DOHH2 (cell line): ENCODE measurements around the gene JADE1.

Experiments used
- H3F3A ChIP-seq: fragments of 200-600 bp; sonication (generic), shearing (Covaris generic); 2 replicates; pipeline ENCODE4 v1.6.0; 2016; ENCODE audit warnings: antibody characterized with exemption, mild to moderate bottlenecking; ENCODE audit not compliant: control insufficient read depth, insufficient read depth
- H3K27ac ChIP-seq: fragments of 200-600 bp; sonication (generic); 2 replicates; pipeline ENCODE4 v1.5.1; 2014; ENCODE audit warnings: low read depth, mild to moderate bottlenecking, low read length, moderate library complexity
- H3K27me3 ChIP-seq: fragments of 200-600 bp; sonication (generic); 2 replicates; pipeline ENCODE4 v1.6.1; 2014; ENCODE audit warnings: mild to moderate bottlenecking, low read length, mixed read lengths; ENCODE audit not compliant: control insufficient read depth
- H3K36me3 ChIP-seq: fragments of 200-600 bp; sonication (generic); 2 replicates; pipeline ENCODE4 v1.6.1; 2014; ENCODE audit warnings: mild to moderate bottlenecking, low read length, moderate library complexity, mixed read lengths; ENCODE audit not compliant: control insufficient read depth
- H3K4me1 ChIP-seq: fragments of 200-600 bp; sonication (generic); 2 replicates; pipeline ENCODE4 v1.6.1; 2014; ENCODE audit warnings: mild to moderate bottlenecking, low read length, mixed read lengths; ENCODE audit not compliant: control insufficient read depth
- H3K4me2 ChIP-seq: fragments of 200-600 bp; sonication (generic); 2 replicates; pipeline ENCODE4 v1.6.0; 2014; ENCODE audit warnings: mild to moderate bottlenecking, low read length, moderate library complexity
- H3K4me3 ChIP-seq: fragments of 200-600 bp; sonication (generic); 2 replicates; pipeline ENCODE4 v1.5.1; 2014; ENCODE audit warnings: mild to moderate bottlenecking, low read length, mixed read lengths
- H3K79me2 ChIP-seq: fragments of 200-600 bp; sonication (generic); 2 replicates; pipeline ENCODE4 v1.6.1; 2014; ENCODE audit warnings: mild to moderate bottlenecking, low read length, mixed read lengths; ENCODE audit not compliant: control insufficient read depth
- H3K9me2 ChIP-seq: fragments of 200-600 bp; sonication (generic); replicated peaks from 2 replicates; pipeline ENCODE4 v1.6.1; 2014; ENCODE audit warnings: mild to moderate bottlenecking, low read length, mixed read lengths; ENCODE audit not compliant: control insufficient read depth
- H3K9me3 ChIP-seq: fragments of 200-600 bp; sonication (generic); 2 replicates; pipeline ENCODE4 v1.6.1; 2014; ENCODE audit warnings: antibody characterized with exemption, low read length, mixed read lengths; ENCODE audit not compliant: control insufficient read depth, insufficient read depth
- H4K20me1 ChIP-seq: fragments of 200-600 bp; sonication (generic); 2 replicates; pipeline ENCODE4 v1.6.0; 2014; ENCODE audit warnings: low read depth, mild to moderate bottlenecking, antibody characterized with exemption, low read length, moderate library complexity; ENCODE audit not compliant: control insufficient read depth, insufficient read depth
- CTCF ChIP-seq: fragments of 200-600 bp; sonication (generic); IDR thresholded peaks from one replicate; pipeline ENCODE4 v1.5.1; 2014; ENCODE audit warnings: antibody characterized with exemption, mild to moderate bottlenecking, low read depth, low read length; ENCODE audit not compliant: poor library complexity, severe bottlenecking
- EZH2phosphoT487 ChIP-seq: fragments of 200-600 bp; sonication (generic); IDR thresholded peaks from 2 replicates; pipeline ENCODE4 v1.6.1; 2017; ENCODE audit warnings: borderline replicate concordance, mild to moderate bottlenecking, antibody characterized with exemption, low read length, moderate library complexity, mixed read lengths

The JADE1 gene

GRCh38 chr4:128802680-128803628 lies 6.5 kb upstream of the JADE1 start:
- no peaks in the 10 kb centered on the region for H3K36me3 ChIP-seq
- no peaks in the 10 kb centered on the region for H3F3A ChIP-seq
- H3K9me2 ChIP-seq, result no peaks in the 10 kb centered on the region
- no peaks in the 10 kb centered on the region for H3K4me1 ChIP-seq
- peaks cover 4% of the 10 kb centered on the region; the same call in 1 of the 2 replicates for H3K27me3 ChIP-seq
- no peak overlapping the region for H3K4me3 ChIP-seq
- no peaks in the 10 kb centered on the region for H4K20me1 ChIP-seq
- TF ChIP-seq EZH2phosphoT487 (no peak), CTCF (no peak)
- H3K4me2 ChIP-seq, result no peak overlapping the region
- no peak overlapping the region for H3K27ac ChIP-seq
- no peaks in the 10 kb centered on the region for H3K9me3 ChIP-seq
- H3K79me2 ChIP-seq, result no peaks in the 10 kb centered on the region

- Histone ChIP-seq H3K36me3 (no peaks in the 10 kb centered on the region), H3K27ac (no peak overlapping the region), H3K9me3 (no peaks in the 10 kb centered on the region), H3K4me3 (no peak overlapping the region), H3F3A (no peaks in the 10 kb centered on the region), H3K9me2 (no peaks in the 10 kb centered on the region), H3K27me3 (peaks cover 4% of the 10 kb centered on the region; the same call in 1 of the 2 replicates), H3K79me2 (no peaks in the 10 kb centered on the region), H4K20me1 (no peaks in the 10 kb centered on the region), H3K4me1 (peaks cover under 1% of the 10 kb centered on the region), H3K4me2 (no peak overlapping the region)
- TF ChIP-seq EZH2phosphoT487 (no peak), CTCF (no peak)
Measured at GRCh38 chr4:128803783-128804182, 5.7 kb upstream of the JADE1 start.

- peak overlapping the region; percentile 96 for H3K27ac ChIP-seq
- H3K9me3 ChIP-seq, result no peaks in the 10 kb centered on the region
- H3K79me2 ChIP-seq, result peaks cover 44% of the 10 kb centered on the region
- H3K4me3 ChIP-seq, result peak overlapping the region; percentile 94
- no peaks in the 10 kb centered on the region for H3K27me3 ChIP-seq
- peaks cover 19% of the 10 kb centered on the region for H3F3A ChIP-seq
- H3K4me1 ChIP-seq, result peaks cover 33% of the 10 kb centered on the region
- TF ChIP-seq CTCF, result no peak
- TF ChIP-seq EZH2phosphoT487, result no peak
- peaks cover 3% of the 10 kb centered on the region; the same call in 1 of the 2 replicates for H4K20me1 ChIP-seq
- H3K36me3 ChIP-seq, result peaks cover 19% of the 10 kb centered on the region; the same call in 1 of the 2 replicates
- H3K9me2 ChIP-seq, result no peaks in the 10 kb centered on the region
- peak overlapping the region; percentile 83 for H3K4me2 ChIP-seq
Measured at GRCh38 chr4:128810331-128810870, 901 bp downstream of the JADE1 start.
